ENCODE measurements around the gene GLIPR1L2.

GLIPR1L2 gene

DNA sequence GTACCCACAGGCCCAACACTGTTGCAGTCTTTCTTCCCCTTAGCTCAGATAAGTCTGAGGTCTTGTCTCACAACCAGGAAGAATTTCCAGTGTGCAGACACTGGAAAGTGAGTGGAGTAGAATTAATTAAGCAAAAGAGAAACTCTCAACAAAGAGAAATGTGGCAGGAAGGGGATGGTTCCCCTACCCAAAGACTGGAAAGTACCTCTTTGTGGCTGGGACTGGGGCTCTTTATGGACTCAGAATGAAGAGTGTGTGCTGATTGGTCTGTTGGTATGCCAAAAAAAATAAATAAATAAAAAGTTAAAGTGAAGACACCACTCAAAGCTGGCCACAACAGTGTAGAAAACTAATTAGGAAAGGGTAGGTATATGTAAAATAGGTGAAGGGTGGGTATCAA is 30.0 kb upstream of the GLIPR1L2 start:
- TF ChIP-seq, protein P1, sequence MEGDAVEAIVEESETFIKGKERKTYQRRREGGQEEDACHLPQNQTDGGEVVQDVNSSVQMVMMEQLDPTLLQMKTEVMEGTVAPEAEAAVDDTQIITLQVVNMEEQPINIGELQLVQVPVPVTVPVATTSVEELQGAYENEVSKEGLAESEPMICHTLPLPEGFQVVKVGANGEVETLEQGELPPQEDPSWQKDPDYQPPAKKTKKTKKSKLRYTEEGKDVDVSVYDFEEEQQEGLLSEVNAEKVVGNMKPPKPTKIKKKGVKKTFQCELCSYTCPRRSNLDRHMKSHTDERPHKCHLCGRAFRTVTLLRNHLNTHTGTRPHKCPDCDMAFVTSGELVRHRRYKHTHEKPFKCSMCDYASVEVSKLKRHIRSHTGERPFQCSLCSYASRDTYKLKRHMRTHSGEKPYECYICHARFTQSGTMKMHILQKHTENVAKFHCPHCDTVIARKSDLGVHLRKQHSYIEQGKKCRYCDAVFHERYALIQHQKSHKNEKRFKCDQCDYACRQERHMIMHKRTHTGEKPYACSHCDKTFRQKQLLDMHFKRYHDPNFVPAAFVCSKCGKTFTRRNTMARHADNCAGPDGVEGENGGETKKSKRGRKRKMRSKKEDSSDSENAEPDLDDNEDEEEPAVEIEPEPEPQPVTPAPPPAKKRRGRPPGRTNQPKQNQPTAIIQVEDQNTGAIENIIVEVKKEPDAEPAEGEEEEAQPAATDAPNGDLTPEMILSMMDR (IDR thresholded peaks at IDR 0.05; ENCODE audit: extremely low read depth, insufficient read depth, missing control alignments) = no peak
- in situ Hi-C loops (cut with MboI; ENCODE audit: low pct_unique_long_range_greater_than_20kb, low sequenced_read_pairs, unreplicated experiment) = no loop called here
- no peak for DNase-seq (ENCODE audit: low spot score)

DNA sequence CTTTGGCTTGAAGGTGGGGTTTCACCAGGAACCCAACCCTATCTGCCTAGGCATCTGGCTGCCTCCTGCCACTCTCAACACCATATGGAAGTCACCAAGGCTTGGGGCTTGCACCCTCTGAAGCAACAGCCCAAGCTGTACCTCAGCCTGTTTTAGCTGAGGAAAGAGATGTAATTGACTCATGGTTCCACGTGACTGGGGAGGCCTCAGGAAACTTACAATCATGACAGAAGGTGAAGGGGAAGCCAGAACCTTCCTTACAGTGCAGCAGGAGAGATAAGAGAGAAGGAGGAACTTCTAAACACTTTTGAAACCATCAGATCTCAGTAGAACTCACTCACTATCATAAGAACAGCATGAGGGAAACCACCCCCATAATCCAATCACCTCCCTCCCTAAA is 29.5 kb upstream of the GLIPR1L2 start:
- TF ChIP-seq, protein P1 (IDR thresholded peaks at IDR 0.05; ENCODE audit: extremely low read depth, insufficient read depth, missing control alignments) = no peak
- in situ Hi-C loops (cut with MboI; ENCODE audit: low pct_unique_long_range_greater_than_20kb, low sequenced_read_pairs, unreplicated experiment) = no loop called here
- no peak for DNase-seq (ENCODE audit: low spot score)

DNA sequence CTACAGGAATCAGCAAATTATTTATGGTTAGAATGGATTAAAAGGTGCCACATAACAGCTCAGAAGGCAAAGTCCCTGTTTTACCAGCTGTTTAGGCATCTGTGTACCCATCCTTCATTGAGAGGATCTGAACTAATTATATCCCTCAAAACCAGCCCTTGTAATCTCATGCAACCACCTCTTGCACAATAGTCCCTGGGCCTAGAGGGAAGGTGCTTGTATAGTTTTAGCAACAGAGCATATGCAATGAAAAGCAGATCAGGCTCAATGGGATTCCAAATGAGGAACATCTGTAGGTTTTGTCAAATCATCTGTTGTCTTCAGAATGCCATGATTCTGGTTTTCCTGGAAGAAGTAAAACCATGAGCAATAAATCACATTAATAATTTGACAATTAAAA is 26.0 kb upstream of the GLIPR1L2 start:
- TF ChIP-seq, protein P1 (IDR thresholded peaks at IDR 0.05; ENCODE audit: extremely low read depth, insufficient read depth, missing control alignments) = no peak
- DNase-seq (ENCODE audit: low spot score) = no peak
- in situ Hi-C loops (cut with MboI; ENCODE audit: low pct_unique_long_range_greater_than_20kb, low sequenced_read_pairs, unreplicated experiment) = no loop called here

DNA sequence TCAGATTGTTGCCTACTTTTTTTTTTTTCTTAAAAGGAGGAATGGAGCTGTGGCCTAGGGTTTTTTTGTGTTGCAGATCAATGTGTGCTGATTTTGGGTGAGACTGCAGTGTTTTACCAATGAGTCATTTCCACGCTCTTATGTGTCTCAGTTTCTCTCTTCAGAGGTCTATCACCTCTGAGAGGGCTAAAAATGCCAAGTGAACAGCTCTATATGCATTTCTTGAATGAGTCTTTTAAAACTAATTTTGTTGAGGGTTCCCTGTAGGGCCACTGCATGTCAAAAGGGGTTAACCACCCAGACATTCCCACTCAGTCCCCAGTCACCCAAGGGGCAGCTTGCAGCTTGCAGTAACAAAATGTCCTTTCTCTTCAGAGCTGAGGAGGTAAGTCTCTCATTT is 24.3 kb upstream of the GLIPR1L2 start:
- no peak for DNase-seq (ENCODE audit: low spot score)
- in situ Hi-C loops (cut with MboI; ENCODE audit: low pct_unique_long_range_greater_than_20kb, low sequenced_read_pairs, unreplicated experiment) = no loop called here
- TF ChIP-seq, protein P1 (IDR thresholded peaks at IDR 0.05; ENCODE audit: extremely low read depth, insufficient read depth, missing control alignments) = no peak

DNA sequence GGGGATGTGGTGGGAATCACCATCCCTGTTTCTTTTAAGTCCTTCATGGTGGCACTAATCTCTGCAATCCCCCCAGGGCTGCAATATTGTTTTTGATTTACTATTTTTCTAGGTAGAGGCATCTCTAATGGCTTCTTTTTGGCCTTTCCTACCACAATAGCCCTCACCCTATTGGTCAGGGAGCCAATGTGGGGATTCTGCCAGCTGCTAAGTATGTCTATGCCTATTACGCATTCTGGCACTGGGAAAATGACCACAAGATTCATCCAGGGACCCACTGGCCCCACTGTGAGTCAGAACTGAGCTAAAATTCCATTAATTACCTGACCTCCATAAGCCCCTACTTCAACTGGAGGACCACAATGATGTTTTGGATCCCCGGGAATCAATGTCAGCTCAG is 15.9 kb upstream of the GLIPR1L2 start:
- in situ Hi-C loops (cut with MboI; ENCODE audit: low pct_unique_long_range_greater_than_20kb, low sequenced_read_pairs, unreplicated experiment) = no loop called here
- DNase-seq (ENCODE audit: low spot score) = no peak
- TF ChIP-seq, protein P1 (IDR thresholded peaks at IDR 0.05; ENCODE audit: extremely low read depth, insufficient read depth, missing control alignments) = no peak

DNA sequence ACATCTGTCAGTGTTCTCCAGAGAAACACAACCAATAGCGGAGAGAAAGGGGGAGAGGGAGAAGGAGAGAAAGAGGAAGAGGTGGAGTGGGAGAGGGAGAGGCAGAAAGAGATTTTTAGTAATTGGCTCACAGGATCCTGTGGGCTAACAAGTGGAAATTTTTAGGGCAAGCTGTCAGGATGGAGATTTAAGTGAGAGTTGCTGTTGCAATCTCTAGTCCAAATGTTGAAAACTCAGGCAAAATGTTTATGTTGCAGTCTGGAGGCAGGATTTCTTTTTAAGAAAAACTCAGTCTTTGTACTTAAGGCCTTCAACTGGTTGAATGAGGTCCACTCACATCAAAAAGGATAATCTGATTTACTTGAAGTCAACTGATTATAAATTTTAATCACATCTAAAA is 12.5 kb upstream of the GLIPR1L2 start:
- in situ Hi-C loops (cut with MboI; ENCODE audit: low pct_unique_long_range_greater_than_20kb, low sequenced_read_pairs, unreplicated experiment) = no loop called here
- TF ChIP-seq, protein P1 (IDR thresholded peaks at IDR 0.05; ENCODE audit: extremely low read depth, insufficient read depth, missing control alignments) = no peak
- DNase-seq (ENCODE audit: low spot score) = no peak

DNA sequence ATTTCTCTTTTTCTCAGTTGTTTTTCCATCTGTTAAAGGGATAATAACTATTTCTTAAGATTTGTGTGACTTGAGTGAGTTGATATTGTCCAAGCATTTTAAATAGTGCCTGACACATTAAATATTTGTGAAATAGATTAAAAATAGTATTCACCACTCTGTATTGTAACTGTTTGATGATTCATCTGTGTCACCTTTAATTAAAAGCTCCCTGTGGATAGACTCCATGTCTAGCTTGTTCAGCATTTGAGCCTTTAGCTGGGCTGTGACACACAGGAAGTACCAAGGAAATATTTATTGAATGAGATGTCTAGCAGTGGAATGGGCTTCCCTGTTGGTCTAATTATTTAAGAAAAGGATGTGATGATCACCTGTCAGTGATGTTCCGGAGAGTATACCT is 1.8 kb upstream of the GLIPR1L2 start:
- DNase-seq (ENCODE audit: low spot score) = no peak
- TF ChIP-seq, protein P1 (IDR thresholded peaks at IDR 0.05; ENCODE audit: extremely low read depth, insufficient read depth, missing control alignments) = no peak
- in situ Hi-C loops (cut with MboI; ENCODE audit: low pct_unique_long_range_greater_than_20kb, low sequenced_read_pairs, unreplicated experiment) = no loop called here
